IPS DF 19.7 (cell line): Measurements from ENCODE around the gene SLC4A1.

Experiments used
- DNase-seq: peaks from one replicate; pipeline ENCODE4 v3.0.0-alpha.2; 2013; ENCODE audit warnings: low read depth, low spot score

SLC4A1 gene

DNA sequence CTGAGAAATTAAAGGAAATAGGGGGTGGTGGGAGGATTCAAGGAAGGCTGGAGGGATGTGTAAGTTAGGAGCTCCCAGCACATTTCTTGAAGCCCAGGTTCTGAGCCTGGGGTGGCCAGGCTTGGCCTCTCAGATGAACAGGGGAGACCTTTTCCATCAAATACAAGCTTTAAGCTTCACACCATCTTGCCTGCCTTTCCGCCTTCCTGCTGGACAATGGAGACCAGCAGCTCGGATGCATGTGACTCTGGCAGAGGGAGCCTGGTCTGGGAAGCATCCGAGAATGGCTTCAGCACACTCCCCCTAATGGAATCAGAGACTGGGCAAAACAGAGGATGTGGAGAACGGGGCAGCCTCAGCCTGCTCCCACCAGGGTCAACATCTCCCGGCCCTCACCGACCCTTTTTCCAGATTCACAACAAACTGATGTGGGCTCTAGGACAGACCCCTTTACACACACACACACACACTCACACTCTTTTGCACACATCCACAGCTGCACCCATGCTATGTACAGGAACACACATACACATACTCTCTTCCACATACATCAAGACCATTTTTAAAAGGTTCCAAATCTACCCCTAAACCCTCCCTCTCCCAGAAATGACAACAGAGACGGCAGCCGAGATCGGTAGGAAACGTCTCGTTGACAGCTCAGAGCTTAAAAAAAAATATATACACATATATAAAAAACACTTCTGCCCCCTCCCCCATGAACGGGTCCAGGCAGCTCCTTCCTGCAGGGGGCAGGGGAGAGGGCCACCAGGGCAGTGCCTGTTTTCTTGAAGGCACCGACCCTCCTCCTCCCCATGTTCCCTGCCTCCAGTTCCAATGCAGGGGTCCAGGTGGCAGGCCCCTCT is 61.7 kb downstream of the SLC4A1 start:
- DNase-seq: no peak

DNA sequence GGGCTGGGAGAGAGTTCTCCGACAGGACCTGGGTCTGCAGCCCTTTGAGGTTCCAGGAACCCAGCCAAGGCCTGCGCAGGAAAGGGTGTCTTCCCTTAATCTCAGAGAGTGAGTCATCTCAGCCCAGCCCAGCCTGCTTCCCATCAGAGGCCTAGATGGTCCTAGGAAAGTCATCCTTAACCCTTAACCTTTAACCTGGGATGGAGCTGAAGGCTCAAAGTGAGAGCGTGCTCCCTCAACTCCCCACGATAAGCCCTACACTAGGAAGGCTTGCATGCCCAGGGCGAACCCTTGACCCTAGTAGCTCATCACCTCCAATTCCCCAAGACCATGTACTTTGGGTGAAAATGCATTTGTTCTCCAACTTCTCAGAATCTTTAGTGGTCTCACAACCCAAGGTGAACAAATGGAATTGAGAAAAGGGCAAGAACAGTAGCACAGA is 63.5 kb downstream of the SLC4A1 start:
- no peak for DNase-seq

DNA sequence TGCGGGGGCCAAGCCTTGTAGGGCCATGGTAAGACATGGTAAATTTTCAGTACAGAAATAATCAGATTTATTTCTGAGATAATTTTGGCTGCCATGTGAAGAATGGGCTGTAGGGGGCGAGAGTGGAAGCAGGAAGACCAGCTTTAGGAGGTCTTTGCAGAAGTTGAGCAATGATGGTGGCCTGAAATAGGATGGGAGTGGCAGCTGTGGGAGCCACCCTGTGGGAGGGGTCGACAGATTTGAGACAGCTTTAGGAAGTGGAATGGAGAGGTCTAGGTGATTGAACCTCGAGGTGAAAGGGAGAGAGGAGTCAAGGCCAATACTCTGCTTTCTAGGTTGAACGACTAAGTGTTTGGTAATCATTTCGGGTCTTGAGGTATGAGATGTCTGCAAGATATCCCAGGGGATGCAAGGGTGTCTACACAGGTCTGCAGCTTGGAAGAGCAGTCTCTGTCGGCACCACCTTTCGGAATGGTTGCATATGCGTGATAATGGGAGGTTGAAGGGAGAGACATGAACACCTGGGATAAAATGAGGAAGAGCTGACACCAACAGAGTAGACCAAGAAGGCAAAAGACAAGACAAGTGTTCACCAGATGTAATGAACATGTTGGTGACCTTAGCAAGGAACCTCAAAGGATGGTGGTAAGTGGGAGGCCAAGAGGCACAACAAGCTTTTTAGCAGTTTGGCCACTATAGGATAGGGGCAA is 64.0 kb downstream of the SLC4A1 start:
- DNase-seq: no peak

DNA sequence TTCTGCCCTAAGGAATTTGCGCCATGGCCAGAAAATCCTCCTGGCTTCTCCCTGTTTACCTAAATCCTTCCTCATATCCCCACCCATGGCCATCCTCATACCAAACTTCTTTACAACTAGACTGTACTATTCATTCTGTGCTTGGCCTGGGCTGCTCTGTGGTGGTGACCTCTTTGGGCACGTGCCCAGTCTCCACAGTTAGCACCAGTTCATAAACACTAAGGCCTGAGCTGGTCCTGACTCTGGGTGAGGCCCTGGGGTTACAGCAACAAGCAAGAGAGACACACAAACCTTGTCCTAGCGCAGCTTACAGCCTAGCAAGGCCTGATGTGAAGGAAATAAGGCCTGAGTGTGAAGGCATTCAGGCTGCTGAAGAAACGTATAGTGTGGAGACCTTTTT is 65.2 kb downstream of the SLC4A1 start:
- no peak for DNase-seq

DNA sequence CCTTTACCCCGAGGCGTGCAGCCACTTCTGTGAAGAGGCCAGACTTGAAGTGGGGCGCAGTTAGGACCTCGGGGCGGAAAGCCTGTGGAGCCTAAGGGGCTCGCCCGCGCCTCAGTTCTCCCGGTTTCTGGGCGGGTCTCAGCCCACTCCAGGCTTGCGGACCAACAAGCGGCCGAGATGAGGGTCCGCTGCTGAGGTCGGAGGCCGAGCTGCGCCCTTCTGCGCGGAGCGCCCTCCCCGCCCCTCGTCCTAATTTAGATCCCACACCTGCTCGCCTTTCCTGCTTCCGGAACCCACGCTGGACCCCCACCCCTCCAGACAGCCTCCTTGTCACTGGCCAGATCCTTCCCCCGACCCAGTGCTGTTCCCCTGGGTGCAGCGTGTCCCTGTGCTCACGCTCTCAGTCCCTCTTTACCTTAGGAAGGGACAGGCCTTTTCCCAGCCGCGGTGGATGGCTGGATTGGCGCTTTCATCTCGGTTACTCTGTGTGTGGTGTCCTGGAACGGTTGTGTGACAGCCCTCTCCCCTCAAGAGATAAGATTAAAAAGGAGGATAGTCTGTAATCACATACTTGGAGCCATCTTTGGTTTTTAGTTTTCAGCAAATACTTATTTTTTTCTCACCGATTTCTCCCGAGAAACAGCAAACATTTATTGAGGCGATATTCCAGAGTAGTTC is 67.3 kb downstream of the SLC4A1 start:
- DNase-seq: no peak

DNA sequence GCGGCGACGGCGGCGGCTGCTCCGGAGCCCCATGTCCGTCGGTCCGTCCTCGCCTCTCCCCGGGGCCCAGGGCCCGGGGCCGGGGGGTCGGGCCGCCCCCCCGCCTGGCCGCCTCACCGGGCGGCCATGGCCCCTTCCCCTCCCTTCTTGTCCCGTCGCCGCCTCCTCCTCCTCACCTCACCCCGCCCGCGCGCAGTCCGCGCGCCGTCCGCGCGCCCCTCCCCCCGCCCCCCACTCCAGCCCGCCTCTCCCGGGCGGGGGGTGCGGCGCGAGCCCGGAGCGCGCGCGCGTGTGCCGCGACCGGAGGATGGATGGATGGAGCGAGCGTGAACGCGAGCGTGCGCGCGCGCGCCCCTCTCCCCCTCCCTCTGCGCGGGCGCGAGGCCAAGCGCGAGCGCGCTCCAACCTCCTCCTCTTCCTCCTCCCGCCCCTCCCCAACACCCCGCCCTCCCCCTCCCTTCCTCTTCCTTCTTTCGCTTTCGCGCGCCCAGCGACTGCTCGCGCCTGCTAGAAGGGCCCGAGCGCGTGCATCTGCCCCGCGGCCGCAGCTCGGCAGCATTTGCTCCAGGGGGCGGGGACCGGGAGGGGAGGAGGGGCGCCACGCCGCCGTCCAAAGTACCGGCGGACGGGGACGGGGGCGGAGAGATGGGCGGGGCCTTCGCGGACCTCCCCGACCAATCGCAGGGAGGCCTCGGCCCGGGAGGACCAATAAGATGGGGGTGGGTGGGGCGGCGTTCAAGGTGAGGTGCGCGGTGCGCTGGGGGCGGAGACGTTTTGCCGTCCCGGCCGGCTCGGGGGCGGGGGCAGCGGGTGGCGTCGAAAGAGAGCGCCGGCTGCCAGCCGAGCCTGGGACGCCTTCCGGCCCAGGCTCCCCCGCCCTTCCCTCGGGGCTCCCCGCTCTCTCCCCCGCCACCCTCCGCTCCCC is 68.1 kb downstream of the SLC4A1 start, which contains the start of gene ATXN7L3:
Gene ATXN7L3, minus strand, starts transcription at position 332 of the 925 bp plus-strand sequence. CDS start 1,814 bp downstream, outside the sequence.
- no peak for DNase-seq

DNA sequence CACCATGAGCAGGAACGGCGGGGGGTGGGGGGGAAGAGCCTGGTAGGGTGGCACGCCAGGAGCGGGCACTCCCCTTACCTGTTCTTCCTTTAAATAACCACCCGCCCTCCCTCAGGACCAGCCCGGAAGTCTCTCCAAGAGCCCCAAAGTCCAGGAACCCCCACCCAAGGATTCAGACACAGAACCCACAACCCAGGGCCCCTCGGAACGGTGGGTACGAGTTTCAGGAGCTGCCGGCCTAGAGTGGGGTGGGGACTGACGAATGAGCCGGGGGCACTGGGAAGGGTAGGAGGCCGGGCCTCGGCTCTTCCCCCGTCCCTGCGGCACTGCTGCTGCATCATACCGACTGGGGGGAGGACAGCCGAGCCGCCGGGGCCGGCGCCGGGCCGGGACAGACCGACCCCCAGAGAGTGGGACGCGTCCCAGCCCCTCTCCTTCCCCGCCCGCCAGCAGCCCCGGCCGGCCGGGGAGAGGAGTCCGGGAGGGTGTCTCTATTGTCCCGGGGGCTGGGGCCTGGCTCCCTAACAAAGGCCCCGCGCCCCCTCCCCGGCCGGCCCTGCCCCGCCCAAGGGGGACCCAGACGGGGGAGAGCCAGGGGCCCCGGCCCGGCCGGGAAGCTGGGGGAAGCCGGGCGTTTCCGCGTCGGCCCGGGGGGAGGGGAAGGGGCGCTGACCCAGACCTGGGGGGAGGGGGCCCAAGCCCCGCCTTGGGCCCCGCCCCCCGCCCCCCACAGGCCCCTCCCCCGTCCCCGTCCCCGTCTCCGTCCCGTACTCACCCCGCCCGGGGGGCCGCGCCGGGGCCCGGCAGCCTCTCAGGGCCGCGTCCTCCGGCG is 69.0 kb downstream of the SLC4A1 start:
- DNase-seq: no peak
